GM18873 (cell line): ENCODE data around the gene TBC1D22A.

Experiments used
- ATAC-seq: cut with Tn5 transposase; IDR thresholded peaks from one replicate; pipeline ENCODE4 v1.9.1; 2021; ENCODE audit warnings: mild to moderate bottlenecking, moderate library complexity, moderate number of reproducible peaks; ENCODE audit not compliant: unreplicated experiment, low FRiP score

Gene TBC1D22A

DNA sequence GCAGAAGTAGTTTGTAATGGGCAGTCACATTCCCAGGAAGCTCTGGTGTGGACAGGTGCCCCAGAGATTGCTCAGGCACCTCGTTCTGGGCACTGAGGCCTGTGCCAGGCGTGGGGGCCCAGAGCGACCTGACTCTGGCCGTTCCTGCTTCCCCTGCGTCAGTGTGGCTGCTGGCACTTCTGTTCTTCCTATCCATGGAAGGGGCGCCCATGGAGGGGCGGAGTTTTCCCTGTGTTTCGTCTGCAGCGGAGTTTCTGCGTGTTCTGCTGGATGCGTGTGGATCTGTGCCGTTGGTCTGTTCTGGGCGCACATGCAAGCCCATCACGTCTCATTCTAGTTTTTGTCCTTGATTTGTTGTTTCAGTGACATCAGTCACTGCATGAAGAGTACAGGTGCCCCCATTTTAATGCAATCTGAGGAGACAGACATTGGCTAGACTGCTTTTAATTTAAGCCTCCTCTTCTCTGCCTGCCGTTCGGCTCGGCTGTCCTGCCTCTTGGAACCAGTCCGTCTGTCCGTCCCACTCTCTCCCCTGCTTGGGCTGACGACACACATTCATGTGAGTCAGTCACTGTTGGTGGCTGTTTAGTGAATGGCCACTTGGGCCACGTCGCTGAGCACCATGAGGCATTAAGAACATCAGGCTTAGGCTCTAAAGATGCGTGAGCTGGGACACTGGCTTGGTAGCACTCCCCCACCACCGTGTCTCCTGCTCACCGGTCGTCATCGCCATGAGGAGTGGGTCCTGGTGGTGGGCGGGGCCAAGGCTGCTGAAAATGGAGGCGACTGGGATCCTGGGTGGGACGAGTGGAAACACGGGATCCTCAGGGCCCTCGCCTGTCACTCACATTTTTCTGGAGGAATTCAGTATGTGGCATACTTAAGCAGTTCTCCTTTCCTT, 255.8 kb downstream of the TBC1D22A start:
- no peak for ATAC-seq

DNA sequence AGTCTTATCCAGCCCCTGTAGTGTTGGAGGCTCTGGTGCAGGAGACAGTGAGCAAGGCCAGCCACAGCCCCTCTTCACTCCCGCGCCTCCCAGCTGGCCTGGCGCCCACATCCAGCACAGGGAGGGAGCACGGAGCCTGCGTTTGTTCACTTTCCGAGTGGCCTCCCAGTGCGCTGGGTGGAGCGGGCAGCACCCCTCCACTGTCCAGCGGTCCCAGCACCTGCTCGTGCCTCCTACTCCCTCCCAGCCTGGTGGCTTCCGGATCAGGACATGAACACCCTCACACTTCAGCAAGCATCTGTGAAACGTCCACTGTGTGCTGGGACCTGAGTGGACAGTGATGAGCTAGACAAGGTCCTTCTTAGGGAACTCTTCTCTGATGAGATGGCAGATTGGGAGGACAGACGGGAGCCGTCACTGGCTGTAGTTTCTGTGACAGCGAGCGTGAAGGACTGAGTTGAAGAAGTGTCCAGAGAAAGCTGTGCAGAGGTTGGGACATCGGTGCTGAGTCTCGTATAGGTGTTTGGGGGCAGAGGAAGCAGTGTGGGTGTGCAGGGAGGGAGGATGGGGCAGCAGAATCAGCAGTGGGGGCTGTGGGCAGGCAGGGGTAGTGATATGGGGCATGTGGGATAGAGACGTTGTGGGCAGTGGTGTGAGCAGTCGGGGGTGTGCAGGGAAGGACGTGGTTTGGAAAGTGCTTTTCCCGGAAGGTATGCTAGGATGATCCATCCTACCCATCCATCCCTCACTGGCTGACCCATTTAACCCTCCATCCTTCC, 256.8 kb downstream of the TBC1D22A start:
- ATAC-seq, result no peak

DNA sequence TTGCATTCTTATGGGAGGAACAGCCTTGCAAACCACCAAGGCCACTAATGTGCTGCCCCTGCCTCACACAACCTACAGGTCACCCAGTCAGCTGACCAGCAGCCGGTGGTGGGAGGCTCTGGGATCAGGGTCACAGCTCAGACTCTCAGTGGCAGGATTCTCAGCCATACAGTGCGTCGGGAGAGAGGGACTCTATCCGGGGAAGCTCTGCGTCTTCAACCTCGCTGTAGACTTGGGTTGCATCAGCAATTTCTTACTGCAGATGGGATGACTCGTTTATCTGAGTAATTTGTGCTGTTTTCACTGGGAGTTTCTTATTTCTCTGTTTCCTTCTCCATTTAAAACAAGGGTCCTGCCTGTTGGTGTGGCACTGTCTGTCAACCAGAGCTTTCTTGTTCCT, 257.7 kb downstream of the TBC1D22A start:
- ATAC-seq, result no peak

DNA sequence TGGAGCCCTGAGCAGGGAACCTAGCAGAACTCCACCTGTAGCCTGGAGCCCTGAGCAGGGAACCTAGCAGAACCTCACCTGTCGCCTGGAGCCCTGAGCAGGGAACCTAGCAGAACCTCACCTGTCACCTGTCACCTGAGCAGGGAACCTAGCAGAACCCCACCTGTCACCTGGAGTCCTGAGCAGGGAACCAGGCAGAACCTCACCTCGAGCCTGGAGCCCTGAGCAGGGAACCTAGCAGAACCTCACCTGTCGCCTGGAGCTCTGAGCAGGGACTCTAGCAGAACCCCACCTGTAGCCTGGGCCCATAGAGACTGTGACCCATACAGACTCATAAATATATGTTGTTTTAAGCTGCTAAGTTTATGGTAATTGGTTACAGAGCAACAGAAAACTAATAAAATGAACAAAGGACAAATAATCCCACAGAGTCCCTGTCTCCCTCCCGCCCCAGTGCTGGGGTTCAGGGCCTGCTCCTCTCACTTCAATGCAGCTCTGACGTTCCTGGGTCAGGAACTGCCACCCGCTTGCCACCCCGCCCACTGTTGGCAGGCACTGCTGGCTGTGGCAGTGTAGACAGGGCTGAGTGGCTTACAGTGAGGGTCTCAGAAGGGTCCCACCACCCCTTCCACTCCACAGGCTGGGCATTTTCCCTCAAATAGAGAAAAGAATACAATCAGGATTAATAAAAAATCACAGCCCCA, 259.1 kb downstream of the TBC1D22A start:
- no peak for ATAC-seq

DNA sequence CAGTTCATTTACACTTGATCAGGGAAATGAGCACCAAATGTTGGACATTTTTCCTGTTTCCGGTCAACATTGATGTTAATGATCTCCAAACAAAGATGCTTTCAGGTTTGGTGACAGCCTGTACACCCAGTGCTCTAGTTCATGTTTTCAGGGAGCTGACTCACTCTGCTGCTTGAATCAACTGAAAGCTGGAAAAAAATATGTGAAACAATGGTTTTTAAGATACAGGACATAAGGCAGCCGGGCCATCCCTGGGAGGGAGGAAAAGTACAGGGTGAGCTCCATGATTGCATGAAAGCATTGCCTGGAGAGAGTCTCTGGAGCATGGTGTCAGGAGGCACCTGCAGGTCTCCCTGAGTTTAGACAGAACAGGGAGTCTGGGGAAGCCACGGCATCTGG, 259.6 kb downstream of the TBC1D22A start:
- no peak for ATAC-seq

DNA sequence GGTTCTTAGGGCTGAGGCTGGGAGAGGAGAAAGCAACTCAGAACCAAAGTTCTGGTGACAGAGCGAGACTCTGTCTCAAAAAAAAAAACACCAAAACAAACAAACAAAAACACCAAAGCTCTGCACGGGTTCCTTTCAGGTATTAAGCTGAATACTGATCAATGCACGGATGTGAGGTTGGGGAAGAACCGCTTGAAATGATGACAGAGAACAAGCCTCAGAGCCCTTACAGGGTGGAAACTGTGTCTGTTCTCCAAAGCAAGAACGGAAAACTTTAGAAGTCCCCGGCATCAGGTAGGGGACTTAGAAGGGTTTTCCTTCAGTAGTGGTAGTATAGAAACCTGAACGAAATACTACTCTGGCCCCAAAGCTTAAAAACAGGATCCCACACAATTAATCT, 260.0 kb downstream of the TBC1D22A start:
- ATAC-seq, result no peak

DNA sequence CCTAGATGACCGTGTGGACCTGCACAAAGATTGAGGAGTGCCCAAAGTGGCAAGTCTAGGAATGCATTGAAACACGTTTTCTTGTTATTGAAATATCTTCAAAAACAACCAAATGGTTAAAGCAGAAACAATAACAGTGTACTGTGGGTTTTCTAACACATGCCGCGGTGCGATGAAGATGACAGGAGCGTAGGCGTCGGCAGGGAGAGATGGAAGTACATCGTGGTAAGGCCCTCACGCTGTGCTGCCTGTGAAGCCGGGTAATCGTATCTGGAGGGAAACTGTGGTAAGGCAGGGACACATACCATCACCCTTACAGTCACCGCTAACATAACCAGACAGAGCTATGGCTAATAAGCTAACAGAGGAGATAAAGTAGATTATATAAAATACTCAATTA, 261.4 kb downstream of the TBC1D22A start:
- ATAC-seq, result no peak

DNA sequence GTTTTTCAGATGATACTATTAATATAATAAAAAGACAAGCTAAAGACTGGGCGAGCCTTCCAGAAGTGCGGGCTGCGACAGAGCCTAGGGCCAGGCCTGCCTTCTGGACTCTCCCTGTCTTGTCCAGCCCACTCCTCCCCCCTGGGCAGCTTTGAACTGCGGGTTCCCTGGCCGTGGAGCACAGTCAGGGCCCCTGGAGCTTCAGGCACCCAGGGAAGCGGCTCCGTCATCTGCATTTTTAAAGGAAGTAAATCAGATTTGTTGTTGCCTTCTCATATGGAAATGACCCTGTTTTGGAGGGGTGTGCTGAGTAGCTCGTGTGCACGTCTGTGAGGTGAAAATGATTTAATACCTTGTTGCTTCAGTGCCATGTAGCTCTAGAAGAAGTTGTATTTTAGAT, 265.3 kb downstream of the TBC1D22A start:
- no peak for ATAC-seq

DNA sequence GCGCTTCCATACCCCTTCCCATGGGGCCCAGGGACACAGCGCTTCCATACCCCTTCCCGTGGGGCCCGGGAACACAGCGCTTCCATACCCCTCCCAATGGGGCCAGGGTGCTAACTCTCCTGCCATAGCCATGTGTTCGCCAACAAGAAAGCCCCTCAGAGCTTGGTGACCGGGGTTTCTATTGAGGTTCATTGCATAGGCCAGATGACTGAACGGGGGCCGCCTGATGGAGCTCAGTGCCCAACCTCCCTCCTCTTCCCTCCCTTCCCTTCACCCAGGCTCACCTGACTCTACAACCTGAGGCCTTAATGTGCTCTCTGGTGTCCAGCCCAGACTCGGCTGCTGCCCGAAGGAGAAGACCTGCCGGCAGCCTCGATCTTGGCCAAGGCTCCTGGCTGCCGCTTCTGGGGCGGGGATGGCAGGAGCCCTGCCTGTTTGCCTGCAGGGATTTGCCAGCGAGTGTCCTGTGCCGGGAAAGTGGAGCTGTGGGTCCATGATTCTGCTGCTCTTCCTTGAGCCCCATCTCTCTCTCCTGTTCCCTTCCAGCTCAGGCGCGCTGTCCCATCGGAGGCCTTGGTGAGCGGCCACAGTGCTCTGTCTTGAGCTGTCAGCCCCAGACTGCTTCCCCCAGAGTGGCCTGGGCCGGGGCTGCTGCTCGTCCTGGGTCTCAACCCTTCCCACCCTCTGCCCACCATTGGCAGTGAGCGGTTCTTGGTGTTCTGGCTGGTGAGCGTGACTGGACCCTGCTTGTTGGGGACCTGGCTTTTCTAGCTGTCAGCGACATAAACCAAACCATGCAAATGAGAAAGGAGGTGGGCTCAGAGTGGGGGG, 267.0 kb downstream of the TBC1D22A start:
- ATAC-seq, result no peak

DNA sequence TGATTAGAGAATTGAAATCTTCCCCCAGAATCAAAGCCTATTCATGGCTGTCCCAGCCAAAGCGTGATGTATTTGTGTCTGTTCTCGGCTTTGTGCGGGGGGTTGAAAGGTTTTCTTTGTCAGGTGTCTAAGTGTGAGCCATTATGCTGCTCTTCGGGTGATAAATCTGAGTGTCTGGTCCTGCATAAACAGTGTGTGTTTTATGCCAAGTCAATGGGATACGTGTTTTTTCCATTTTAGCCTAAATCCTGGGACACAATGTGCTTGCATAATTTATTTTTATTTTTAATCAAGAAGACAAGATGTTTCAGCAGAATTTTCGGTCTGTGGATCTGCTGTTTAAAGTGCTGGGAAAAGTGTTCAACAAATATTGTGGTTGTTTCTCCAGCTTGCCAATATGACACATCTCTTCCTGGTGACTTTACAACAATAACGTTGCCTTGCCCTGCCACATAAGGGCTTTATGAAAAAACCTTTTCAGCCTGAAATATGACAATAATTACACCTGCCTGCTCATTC, 267.8 kb downstream of the TBC1D22A start:
- ATAC-seq, result no peak

DNA sequence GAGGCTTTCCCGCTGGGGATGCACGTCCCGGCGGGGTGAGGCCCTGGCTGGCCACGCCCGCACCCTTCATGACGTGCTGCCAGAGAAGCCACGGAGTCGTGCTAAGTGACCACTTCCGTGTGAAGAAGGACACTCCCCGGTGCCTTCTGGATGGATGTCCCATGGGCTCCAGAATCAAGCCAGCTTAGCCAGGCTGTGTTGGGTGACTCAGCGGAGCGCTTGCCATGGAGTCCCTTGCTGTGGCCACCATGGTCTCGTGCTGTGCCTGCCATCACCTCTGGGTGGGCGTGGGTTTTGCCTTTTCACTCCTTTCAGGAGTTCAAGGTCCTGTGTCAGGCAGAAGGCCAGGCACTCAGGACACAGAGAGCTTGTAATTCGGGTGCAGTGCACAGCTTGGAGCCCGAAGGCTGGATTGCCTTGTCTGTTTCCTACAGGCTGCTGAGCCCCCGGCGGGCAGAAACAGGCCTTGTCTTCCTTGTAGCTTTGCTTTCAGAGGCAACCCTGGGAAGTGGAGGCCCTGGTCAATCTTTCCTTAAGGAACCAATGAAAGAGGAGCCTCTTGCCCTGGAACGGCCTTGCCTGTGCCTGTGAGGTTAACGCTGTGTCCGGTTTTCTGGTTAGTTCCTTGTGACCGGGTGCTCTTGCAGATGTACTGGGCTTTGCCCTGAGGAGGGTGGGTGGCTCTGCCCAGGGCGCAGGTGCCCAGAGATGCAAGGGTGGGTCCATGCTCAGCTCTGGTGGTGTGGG, 268.6 kb downstream of the TBC1D22A start:
- ATAC-seq, result no peak

DNA sequence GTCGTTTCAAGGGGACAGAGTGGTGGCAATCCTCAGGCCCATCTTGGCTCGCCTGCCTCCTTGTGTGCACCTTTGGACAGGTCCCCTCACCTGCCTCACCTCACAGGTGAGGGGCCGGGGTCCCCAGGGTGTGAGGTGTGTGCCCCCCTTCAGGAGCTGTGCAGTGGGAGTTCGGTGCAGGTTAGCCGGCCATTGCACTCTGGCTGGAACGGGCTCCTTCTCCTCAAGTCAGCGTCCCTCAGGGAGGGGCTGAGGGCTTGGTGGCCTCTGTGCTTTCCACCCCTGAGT, 269.1 kb downstream of the TBC1D22A start:
- no peak for ATAC-seq

DNA sequence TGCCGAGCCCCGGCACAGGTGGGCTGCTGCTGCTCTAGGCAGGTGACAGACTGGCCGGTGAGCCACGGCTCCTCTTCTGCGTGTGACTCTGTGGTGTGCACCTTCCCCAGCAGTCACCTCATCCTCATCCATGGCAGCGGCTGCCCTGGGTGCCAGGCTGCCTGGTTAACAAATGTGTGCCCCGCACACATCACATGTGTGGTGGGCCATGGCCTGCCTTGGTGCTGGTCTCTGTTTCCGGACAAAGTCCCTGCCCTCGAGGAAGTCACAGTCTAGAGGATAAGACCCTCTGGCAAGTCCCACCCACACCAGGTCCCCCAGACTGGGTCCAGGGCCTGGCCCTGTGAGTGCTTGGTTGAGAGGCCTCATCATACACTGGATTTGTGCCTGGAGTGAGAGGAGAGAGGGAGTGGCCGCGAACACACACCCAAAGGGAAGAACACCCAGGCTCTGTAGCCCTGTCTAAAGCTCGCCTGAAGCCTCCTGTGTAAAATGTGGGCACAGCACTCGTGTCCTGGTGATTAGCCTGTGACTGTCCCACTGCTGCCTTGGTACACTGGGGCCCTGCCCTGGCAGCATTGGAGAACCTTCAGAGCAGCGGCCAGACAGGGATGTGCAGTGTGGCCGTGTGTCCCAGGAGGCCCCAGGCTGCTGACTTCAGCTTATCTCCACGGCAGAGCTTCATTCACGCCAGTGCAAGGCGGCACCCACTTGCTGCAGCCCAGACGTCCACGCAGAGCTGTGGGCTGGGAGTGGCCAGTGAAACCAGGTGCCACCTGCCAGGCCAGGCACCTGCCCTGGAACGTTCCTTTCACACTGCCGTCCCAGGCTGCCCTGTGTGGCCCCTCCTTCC, 269.9 kb downstream of the TBC1D22A start:
- no peak for ATAC-seq

DNA sequence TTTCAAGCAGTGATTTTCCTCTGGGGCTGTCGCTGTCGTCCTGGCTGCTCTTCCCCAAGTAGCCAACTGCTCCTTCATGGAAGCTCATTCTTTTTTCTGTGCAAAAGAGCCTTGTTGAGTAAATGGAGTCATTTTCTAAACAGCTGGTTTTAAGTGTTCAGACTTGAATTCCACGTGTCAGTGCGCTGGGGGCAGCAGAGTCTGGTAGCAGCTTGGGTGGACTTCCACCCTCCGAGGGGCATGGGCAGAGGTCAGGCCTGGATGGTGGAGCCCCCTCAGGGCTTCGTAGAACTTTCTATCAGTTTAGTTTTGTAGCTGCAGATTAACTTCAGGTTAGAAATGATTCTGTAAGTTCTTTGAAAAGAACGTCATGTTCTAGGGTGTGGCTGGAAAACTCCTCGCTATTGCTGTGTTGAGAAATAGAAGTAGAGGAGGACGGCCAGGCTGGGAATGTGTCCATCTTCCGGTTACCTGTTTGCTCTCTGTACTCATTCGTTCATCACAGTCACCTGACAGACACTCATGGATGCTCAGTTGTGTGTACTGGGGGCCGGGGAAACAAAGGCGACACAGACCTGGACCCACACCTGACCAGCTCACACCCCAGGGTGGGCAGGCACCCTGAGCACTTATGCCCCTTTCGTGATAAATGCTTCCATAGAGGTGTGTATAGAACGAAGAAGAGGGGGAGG, 270.7 kb downstream of the TBC1D22A start:
- no peak for ATAC-seq

DNA sequence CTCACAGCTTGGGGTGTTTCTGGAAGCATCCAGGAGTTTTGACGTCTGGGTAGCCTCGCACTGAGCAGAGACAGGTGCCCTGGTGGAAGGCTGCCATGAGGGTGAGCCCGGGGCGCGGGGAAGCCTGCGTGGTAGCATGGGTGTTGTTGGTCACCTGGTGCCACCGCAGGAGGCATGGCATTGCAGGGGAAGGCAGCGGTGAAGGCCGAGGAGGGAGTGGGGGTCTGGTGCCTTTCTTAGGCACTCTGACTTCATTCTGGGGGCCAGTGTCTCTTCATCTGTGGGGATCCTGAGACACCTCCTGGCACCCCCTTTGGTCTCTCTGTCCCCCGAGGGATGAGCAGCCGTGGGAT, 271.2 kb downstream of the TBC1D22A start:
- ATAC-seq, result no peak

DNA sequence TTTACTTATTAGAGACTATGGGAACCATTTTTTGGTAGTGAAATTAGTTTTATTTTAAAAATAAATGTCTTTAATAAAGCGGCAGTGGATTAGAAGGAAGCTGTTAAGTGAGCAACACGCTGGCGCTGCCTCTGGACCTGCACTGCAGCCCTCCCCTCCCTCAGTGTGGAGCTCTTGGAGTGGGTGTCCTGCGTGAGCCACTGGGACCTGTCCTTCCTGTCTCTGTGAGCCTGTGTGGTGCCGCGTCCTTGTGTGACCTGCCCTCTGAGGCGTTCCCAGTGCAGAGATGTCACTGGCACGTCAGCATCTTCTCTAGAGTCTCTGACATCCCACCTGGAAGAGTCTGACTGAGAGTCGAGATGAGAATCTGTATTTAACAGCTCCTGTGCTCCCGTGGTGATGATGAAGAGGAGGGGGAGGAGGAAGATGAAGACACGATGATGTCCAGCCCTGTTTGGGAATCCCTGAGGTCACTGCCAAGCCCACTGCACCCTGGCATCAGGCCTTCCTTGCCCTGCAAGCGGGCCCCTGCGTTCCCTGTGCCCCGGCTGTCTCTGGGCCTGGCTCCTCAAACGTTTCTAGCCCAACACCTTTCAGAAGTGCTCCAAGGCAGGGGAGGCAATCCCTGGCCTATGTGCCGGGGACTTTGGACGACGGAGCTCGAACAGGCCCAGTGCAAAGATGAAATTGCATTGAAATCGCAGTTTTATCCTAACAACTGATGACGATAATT, 271.8 kb downstream of the TBC1D22A start:
- ATAC-seq, result no peak

DNA sequence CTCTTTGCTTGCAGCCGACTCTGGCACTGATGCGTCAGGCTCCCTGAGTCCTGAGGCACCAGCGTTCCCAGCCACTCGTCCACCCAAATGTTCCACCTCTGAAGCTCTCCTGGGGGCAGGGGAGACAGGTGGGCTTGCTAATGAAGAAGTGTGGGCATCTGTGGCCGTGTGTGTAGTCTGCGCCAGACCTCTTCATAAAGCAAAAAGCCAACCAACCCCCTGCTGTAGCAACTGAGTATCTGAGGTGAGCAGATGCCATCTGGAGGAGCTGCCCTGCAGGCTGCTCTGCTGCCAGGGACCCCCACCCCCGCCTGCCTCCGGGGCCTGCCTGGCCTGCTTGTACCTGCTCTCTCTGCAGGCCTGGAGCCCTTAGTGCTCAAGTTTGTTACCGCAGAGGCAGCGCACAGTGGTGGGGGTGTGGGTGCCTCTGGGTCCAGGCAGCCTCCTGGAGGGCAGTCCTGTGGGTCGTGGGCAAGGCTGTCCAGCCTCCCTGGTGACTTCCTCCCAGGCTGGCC, 272.5 kb downstream of the TBC1D22A start:
- ATAC-seq, result no peak
